ENCODE measurements around the gene SSU72. TPM values are rescaled to one million over a fixed set of nuclear protein-coding genes. Genes with fewer than 3 reads are reported as not detected.

The SSU72 gene
- polyA plus RNA-seq, 1 donor (not counting 4 experiments of a cell fraction or from before 2014, with no cell fraction given), result 79.7 TPM

DNA sequence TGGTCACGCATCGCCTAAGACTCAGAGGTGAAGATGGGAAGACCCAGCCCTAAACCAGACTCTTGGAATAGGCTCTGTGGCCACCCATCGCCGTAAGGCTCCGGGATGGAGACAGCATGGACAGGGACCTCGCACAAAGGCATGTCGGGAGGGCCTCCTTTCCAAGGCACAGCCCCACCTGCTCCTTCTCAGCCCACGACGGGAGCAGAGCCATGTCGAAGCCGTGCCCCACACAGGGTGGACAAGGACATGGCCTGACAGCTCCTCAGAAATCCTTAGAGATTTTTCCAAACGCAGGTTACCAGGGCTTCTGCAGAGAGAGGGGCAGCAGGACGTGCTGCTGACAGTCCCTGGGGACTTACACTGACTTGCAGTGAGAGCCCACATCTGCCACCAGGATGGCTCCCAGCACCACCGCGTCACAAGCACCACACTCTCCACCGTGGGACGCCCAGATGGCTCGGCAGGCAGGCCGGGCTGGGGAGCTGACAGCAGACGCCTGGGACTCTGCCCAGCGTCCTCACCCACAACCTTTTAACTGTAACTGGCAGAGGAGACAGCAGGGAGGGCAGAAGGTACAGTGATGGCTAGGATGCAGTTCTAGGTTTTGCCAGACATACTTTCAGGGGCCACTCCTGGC, 12.0 kb downstream of the SSU72 start:
- H2AFZ ChIP-seq (ENCODE audit: control insufficient read depth, low read length), result no peak overlapping the region

DNA sequence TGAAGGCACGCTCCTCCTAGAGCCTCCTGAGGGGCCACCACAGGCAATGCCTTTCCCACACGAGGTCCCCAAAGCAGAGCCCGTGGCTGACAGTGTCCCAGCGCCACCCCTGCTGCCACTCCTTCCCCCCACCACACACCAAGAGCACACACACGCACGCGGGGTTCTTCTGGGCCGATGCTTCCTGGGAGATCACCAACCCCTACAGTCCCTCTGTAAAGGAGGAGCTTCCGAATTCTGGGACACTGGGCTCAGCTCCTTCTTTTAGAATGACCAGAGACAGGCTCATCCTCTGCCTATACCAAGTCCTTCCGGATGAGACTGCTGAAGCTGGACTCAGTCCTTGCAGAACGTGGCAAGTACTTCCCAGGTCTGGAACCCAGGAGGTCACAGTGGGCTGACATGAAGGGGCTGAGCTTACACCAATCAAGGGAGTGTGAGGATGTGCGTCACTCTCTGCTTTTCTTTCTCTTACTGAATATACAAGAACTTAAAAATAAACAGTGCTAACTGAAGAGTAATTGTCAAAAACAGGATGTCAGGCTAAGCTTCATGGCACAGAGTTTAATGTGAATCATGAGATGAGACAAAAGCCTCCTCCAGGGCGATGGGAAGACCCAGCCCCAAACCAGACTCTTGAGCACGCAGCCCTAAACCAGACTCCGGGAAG, 12.7 kb downstream of the SSU72 start:
- Histone ChIP-seq H3K9ac (ENCODE audit: control insufficient read depth, extremely low read depth, insufficient read depth, low read length) (no peak overlapping the region), H3K4me2 (ENCODE audit: control insufficient read depth, extremely low read depth, insufficient read depth, low read depth, low read length) (no peak overlapping the region), H2AFZ (ENCODE audit: control insufficient read depth, low read length) (no peak overlapping the region), H3K27ac (ENCODE audit: control insufficient read depth, insufficient read depth, low read length) (no peak overlapping the region), H3K79me2 (ENCODE audit: control insufficient read depth, insufficient read depth, low read length) (peaks cover 73% of the 10 kb centered on the region), H3K9me3 (ENCODE audit: control insufficient read depth, low read depth, low read length) (no peaks in the 10 kb centered on the region), H3K9me1 (ENCODE audit: control insufficient read depth, extremely low read depth, insufficient read depth, low read length) (no peaks in the 10 kb centered on the region), H3K36me3 (ENCODE audit: control insufficient read depth in 2 of 2, extremely low read depth in 1 of 2, insufficient read depth in 2 of 2, low read length in 2 of 2) (peaks cover 25 to 40% of the 10 kb centered on the region in 2 experiments), H4K20me1 (ENCODE audit: control insufficient read depth, extremely low read depth, insufficient read depth, low read length) (peaks cover 17% of the 10 kb centered on the region), H3K27me3 (ENCODE audit: control insufficient read depth, extremely low read depth, insufficient read depth, low read length) (no peaks in the 10 kb centered on the region), H3K4me3 (ENCODE audit: control insufficient read depth in 2 of 3, extremely low read depth in 1 of 3, insufficient read depth in 2 of 3, low read depth in 1 of 3, low read length in 3 of 3) (no peak overlapping the region), H3K4me1 (ENCODE audit: control insufficient read depth, extremely low read depth, insufficient read depth, low read length) (no peaks in the 10 kb centered on the region)
- DNase-seq (ENCODE audit: low read depth, low spot score), result no peak
- TF ChIP-seq, protein P1, sequence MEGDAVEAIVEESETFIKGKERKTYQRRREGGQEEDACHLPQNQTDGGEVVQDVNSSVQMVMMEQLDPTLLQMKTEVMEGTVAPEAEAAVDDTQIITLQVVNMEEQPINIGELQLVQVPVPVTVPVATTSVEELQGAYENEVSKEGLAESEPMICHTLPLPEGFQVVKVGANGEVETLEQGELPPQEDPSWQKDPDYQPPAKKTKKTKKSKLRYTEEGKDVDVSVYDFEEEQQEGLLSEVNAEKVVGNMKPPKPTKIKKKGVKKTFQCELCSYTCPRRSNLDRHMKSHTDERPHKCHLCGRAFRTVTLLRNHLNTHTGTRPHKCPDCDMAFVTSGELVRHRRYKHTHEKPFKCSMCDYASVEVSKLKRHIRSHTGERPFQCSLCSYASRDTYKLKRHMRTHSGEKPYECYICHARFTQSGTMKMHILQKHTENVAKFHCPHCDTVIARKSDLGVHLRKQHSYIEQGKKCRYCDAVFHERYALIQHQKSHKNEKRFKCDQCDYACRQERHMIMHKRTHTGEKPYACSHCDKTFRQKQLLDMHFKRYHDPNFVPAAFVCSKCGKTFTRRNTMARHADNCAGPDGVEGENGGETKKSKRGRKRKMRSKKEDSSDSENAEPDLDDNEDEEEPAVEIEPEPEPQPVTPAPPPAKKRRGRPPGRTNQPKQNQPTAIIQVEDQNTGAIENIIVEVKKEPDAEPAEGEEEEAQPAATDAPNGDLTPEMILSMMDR (optimal IDR thresholded peaks at IDR 0.05 in 1 of 3, IDR thresholded peaks at IDR 0.05 in 1 of 3, conservative IDR thresholded peaks at IDR 0.05 in 1 of 3; ENCODE audit: extremely low read depth in 1 of 3, insufficient read depth in 2 of 3, low read length in 3 of 3), result no peak
- no peak for TF ChIP-seq EZH2 (IDR thresholded peaks at IDR 0.05; ENCODE audit: low read length)
- dilution Hi-C loops (cut with MboI; ENCODE audit: extremely low pct_ligation_motif_present, low sequenced_read_pairs), result no loop called here
- no peak for FAIRE-seq

More for the DNA sequence above, 12.0 kb downstream of the SSU72 start:
- dilution Hi-C loops (cut with MboI; ENCODE audit: extremely low pct_ligation_motif_present, low sequenced_read_pairs), result no loop called here
- Histone ChIP-seq H3K27ac (ENCODE audit: control insufficient read depth, insufficient read depth, low read length) (no peak overlapping the region), H3K79me2 (ENCODE audit: control insufficient read depth, insufficient read depth, low read length) (peaks cover 80% of the 10 kb centered on the region), H4K20me1 (ENCODE audit: control insufficient read depth, extremely low read depth, insufficient read depth, low read length) (peaks cover 24% of the 10 kb centered on the region), H3K4me2 (ENCODE audit: control insufficient read depth, extremely low read depth, insufficient read depth, low read depth, low read length) (no peak overlapping the region), H3K36me3 (ENCODE audit: control insufficient read depth in 2 of 2, extremely low read depth in 1 of 2, insufficient read depth in 2 of 2, low read length in 2 of 2) (peaks cover 26 to 40% of the 10 kb centered on the region in 2 experiments), H3K4me1 (ENCODE audit: control insufficient read depth, extremely low read depth, insufficient read depth, low read length) (no peaks in the 10 kb centered on the region), H3K4me3 (ENCODE audit: control insufficient read depth in 2 of 3, extremely low read depth in 1 of 3, insufficient read depth in 2 of 3, low read depth in 1 of 3, low read length in 3 of 3) (no peak overlapping the region), H3K9ac (ENCODE audit: control insufficient read depth, extremely low read depth, insufficient read depth, low read length) (no peak overlapping the region), H3K9me1 (ENCODE audit: control insufficient read depth, extremely low read depth, insufficient read depth, low read length) (no peaks in the 10 kb centered on the region), H3K9me3 (ENCODE audit: control insufficient read depth, low read depth, low read length) (no peaks in the 10 kb centered on the region), H3K27me3 (ENCODE audit: control insufficient read depth, extremely low read depth, insufficient read depth, low read length) (no peaks in the 10 kb centered on the region)
- TF ChIP-seq, protein P1 (optimal IDR thresholded peaks at IDR 0.05 in 1 of 3, IDR thresholded peaks at IDR 0.05 in 1 of 3, conservative IDR thresholded peaks at IDR 0.05 in 1 of 3; ENCODE audit: extremely low read depth in 1 of 3, insufficient read depth in 2 of 3, low read length in 3 of 3), result no peak
- no peak for TF ChIP-seq EZH2 (IDR thresholded peaks at IDR 0.05; ENCODE audit: low read length)
- FAIRE-seq (no peak), DNase-seq (ENCODE audit: low read depth, low spot score) (no peak)

All from keratinocyte (primary cell).